Hepatocyte (in vitro differentiated cells): ENCODE data around the gene ARHGAP10.

ENCODE experiments used
- EZH2 ChIP-seq: fragments of 200-600 bp; sonication (generic); IDR thresholded peaks from 2 replicates; pipeline ENCODE4 v1.6.1; 2016; ENCODE audit warnings: antibody characterized with exemption, mild to moderate bottlenecking, borderline replicate concordance
- EZH2phosphoT487 ChIP-seq: fragments of 200-600 bp; sonication (generic); IDR thresholded peaks from one replicate; pipeline ENCODE4 v1.6.1; 2018; ENCODE audit warnings: antibody characterized with exemption, mild to moderate bottlenecking, low read depth, moderate library complexity; ENCODE audit not compliant: unreplicated experiment, severe bottlenecking
- TF ChIP-seq, protein P1 (sequence below): fragments of 200-600 bp; sonication (generic); IDR thresholded peaks from 2 replicates; pipeline ENCODE4 v1.5.1; 2016; ENCODE audit warnings: antibody characterized with exemption, mild to moderate bottlenecking; ENCODE audit not compliant: poor library complexity

DNA sequence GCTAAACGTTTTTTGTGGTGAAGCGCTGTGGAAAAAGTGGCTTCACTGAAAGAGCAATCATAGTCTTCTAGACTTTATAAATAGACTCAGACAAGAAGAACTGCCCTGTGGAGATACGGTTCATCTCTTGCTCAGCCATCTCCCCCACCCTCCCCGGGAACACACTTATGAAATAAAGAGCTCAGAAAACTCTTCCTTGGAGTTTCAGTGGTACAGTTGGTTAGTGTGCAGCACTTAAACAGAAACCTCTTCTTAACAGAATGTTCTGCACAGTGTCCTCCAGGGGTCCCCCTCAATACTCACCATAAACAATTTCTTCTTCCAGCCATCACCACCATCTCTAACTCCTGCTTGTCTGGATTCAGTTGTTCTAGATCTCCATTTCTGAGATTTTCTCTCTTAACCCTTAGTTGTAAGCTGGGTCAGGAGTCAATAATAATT lies 313.0 kb downstream of the ARHGAP10 start:
- TF ChIP-seq, protein P1, sequence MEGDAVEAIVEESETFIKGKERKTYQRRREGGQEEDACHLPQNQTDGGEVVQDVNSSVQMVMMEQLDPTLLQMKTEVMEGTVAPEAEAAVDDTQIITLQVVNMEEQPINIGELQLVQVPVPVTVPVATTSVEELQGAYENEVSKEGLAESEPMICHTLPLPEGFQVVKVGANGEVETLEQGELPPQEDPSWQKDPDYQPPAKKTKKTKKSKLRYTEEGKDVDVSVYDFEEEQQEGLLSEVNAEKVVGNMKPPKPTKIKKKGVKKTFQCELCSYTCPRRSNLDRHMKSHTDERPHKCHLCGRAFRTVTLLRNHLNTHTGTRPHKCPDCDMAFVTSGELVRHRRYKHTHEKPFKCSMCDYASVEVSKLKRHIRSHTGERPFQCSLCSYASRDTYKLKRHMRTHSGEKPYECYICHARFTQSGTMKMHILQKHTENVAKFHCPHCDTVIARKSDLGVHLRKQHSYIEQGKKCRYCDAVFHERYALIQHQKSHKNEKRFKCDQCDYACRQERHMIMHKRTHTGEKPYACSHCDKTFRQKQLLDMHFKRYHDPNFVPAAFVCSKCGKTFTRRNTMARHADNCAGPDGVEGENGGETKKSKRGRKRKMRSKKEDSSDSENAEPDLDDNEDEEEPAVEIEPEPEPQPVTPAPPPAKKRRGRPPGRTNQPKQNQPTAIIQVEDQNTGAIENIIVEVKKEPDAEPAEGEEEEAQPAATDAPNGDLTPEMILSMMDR = peak; percentile 13
- TF ChIP-seq EZH2 (no peak), EZH2phosphoT487 (no peak)
